Activated CD4-positive, alpha-beta T cell treated with anti-CD3 and anti-CD28 coated beads for 24 hours (primary cell): Measurements from ENCODE around the gene AMY1B.
"Not testable (repeated sequence)": the region's sequence is repeated elsewhere in the genome, so short reads cannot be mapped to it uniquely, and the experiment has no call there.

Experiments
- DNase-seq, 2 donors: peaks; one replicate each; pipeline ENCODE4 v3.0.0-alpha.2; 2020; ENCODE audit warnings: low read depth in 2 of 2

The AMY1B gene

DNA sequence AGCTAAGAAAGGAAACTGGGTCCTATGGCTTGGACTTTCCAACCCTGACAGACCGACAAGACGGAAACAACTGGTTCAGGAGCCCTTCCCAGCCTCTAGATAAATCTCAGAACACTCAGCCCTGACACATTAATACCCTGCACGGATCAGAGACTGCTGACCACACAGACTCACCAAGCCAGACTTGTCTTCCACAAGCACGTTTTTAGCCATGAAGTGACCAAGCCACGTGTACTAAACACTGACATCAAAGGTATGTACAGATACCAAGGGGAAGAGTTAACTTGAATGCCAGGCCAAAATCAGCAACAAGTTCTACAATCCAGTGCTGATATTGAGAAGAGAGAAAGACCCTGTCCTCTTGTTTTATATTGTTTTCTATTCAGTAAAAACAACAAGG lies at the start of gene AMY1B:
Gene AMY1B, minus strand, starts transcription at position 101 of the 400 bp plus-strand sequence. CDS start 571 bp downstream, outside the sequence.
- DNase-seq = not testable (repeated sequence)

DNA sequence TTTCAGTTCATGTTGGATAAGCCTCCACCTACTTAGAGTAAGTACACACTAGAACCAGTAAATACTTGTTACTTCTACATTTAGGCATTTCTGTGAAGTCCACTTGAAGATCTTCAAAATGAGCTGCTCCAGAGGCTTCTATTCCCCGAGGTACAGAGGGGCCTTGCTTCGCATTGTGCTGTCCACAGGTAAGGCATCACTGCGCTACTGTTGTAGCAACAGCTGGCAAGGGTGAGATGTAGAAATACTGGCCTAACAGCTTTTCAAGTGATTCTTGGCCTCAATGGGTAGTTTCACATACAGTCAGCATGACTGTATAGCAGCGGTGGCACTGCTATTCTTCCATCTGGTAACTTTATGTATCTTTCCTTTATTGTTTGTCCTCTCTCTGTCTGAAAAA lies 49.0 kb upstream of the AMY1B start:
- not testable (repeated sequence) for DNase-seq

DNA sequence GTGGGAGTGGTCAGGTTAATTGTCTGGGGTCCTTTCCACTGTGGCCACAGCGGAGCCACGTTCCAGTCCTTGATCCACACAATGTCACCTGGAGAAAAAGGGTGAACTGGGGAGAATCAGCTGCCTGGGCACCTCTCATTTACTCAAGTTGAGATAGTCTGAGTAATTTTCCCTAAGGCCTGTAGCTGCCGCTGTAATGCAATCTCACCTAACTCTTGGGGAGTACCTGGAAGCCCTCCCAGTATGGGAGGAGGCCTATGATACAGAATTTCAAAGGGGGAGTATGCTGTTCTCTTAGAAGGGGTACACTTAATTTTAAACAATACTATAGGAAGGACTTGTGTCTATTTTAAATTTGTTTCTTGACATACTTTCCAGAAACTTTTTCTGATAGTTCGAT lies 48.4 kb upstream of the AMY1B start:
- not testable (repeated sequence) for DNase-seq

DNA sequence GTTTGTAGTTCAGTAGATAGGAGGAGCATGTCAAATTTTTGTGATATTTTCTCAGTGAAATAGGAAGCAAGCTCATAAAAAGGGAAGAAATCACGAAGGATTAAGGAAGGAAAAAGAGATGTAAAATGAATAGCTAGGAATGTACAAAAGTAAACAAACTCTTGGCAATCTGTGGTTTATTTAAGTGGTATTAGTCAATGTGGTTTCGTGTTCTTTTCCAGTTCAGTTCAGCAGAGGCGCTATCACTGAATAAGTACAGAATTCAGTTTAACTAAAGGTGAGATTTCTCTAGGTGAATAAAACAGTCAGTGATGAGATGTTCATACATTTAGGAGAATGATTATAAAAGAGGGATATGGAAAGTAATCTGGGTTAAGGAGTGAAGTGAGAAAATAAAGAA lies 42.0 kb upstream of the AMY1B start:
- DNase-seq = not testable (repeated sequence)

DNA sequence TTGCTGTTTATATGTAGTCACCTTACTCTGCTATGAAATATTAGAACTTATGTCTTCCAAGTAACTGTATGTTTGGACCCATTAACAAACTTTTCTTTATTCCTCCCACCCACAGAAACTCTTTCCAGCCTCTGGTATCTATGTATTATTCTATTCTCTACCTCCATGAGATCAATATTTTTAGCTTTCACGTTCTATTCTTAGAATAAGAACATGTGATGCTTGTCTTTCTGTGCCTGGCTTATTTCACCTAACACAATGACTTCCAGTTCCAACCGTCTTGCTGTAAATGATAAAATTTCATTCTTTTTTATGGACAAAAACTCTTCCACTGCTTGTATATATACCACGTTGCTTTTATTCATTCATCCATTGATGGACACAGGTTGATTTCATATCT lies 39.3 kb upstream of the AMY1B start:
- not testable (repeated sequence) for DNase-seq

DNA sequence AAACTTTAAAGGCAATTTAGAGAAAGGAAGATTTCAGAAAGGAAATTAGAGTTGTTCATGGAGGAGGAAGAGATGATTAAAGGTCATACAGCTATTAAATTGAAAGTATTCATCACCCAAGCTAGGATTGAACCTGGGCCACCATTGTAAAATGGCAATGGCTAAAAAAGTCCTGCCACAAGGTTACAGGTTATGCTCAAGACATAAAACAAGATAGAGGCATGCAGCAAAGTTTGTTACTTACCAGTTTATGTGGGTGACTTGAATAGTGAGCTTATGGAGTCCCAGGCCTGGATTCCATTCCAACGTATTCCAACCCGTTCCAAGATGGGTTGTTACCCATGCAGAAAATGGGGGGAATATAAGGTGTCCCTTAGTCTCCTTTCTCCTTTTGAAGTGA lies 25.5 kb upstream of the AMY1B start:
- DNase-seq = not testable (repeated sequence)

DNA sequence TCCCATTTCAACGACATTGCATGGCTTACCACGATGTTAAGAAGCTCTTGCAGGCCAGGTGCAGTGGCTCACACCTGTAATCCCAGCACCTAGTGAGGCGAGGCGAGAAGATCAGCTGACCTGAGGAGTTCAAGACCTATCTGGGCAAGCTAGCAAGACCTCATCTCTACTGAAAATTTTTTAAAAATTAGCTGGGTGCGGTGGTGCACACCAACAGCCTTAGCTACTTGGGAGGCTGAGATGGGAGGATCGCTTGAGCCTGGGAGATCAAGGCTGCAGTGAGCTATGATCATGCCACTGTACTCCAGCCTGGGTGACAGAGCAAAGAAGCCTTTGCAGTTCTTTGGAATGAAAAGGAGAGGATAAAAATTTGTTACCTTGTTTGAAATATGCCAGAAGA lies 21.4 kb upstream of the AMY1B start:
- DNase-seq = not testable (repeated sequence)

DNA sequence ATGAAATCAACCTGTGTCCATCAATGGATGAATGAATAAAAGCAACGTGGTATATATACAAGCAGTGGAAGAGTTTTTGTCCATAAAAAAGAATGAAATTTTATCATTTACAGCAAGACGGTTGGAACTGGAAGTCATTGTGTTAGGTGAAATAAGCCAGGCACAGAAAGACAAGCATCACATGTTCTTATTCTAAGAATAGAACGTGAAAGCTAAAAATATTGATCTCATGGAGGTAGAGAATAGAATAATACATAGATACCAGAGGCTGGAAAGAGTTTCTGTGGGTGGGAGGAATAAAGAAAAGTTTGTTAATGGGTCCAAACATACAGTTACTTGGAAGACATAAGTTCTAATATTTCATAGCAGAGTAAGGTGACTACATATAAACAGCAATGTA lies 14.4 kb upstream of the AMY1B start:
- not testable (repeated sequence) for DNase-seq

DNA sequence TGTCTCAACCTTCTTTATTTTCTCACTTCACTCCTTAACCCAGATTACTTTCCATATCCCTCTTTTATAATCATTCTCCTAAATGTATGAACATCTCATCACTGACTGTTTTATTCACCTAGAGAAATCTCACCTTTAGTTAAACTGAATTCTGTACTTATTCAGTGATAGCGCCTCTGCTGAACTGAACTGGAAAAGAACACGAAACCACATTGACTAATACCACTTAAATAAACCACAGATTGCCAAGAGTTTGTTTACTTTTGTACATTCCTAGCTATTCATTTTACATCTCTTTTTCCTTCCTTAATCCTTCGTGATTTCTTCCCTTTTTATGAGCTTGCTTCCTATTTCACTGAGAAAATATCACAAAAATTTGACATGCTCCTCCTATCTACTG lies 11.7 kb upstream of the AMY1B start:
- DNase-seq = not testable (repeated sequence)

DNA sequence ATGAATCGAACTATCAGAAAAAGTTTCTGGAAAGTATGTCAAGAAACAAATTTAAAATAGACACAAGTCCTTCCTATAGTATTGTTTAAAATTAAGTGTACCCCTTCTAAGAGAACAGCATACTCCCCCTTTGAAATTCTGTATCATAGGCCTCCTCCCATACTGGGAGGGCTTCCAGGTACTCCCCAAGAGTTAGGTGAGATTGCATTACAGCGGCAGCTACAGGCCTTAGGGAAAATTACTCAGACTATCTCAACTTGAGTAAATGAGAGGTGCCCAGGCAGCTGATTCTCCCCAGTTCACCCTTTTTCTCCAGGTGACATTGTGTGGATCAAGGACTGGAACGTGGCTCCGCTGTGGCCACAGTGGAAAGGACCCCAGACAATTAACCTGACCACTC lies 5.2 kb upstream of the AMY1B start:
- DNase-seq = not testable (repeated sequence)

DNA sequence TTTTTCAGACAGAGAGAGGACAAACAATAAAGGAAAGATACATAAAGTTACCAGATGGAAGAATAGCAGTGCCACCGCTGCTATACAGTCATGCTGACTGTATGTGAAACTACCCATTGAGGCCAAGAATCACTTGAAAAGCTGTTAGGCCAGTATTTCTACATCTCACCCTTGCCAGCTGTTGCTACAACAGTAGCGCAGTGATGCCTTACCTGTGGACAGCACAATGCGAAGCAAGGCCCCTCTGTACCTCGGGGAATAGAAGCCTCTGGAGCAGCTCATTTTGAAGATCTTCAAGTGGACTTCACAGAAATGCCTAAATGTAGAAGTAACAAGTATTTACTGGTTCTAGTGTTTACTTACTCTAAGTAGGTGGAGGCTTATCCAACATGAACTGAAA lies 4.7 kb upstream of the AMY1B start:
- not testable (repeated sequence) for DNase-seq

DNA sequence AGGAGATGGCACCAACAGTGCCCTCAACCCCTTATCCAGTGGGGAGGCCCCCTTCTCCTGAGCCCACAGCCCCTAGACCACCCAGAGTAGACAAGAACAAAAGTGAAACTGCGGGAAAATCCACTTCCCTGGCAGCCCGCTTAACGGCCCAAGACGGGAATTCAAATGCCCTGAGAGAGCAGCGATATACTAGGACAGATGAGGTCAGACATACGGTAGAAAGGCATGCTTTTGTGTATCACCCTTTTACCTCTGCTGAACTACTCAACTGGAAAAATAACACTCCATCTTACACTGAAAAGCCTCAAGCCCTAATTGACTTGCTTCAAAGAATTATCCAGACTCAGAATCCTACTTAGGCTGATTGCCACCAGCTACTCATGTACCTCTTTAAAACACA lies 1.4 kb upstream of the AMY1B start:
- not testable (repeated sequence) for DNase-seq

DNA sequence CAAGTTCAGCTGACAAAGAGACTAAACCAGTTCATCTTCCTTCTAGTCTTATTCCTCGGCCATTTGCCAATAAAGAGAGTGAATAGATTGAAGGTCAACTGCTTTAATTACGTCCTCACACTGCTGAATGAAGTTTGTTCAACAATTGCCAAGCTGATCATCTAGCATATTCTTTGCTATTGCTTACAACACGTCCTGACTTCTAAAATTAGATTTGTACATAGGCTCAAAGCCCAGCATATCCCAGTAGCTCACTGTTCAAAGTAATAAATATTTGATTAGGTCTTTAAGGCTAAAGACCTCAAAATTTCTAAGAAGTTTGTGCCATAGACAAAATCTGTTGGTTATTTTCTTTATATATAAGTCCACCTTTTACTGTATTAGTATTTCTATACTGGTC lies 19.7 kb downstream of the AMY1B start:
- DNase-seq = not testable (repeated sequence)

DNA sequence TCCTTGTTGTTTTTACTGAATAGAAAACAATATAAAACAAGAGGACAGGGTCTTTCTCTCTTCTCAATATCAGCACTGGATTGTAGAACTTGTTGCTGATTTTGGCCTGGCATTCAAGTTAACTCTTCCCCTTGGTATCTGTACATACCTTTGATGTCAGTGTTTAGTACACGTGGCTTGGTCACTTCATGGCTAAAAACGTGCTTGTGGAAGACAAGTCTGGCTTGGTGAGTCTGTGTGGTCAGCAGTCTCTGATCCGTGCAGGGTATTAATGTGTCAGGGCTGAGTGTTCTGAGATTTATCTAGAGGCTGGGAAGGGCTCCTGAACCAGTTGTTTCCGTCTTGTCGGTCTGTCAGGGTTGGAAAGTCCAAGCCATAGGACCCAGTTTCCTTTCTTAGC lies 40.5 kb downstream of the AMY1B start, which contains the start of gene AMY1A:
Gene AMY1A, plus strand, starts transcription at position 301 of the 400 bp plus-strand sequence. CDS start 571 bp downstream, outside the sequence.
- not testable (repeated sequence) for DNase-seq

DNA sequence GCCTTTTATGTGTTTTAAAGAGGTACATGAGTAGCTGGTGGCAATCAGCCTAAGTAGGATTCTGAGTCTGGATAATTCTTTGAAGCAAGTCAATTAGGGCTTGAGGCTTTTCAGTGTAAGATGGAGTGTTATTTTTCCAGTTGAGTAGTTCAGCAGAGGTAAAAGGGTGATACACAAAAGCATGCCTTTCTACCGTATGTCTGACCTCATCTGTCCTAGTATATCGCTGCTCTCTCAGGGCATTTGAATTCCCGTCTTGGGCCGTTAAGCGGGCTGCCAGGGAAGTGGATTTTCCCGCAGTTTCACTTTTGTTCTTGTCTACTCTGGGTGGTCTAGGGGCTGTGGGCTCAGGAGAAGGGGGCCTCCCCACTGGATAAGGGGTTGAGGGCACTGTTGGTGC lies 41.9 kb downstream of the AMY1B start:
- DNase-seq = not testable (repeated sequence)

DNA sequence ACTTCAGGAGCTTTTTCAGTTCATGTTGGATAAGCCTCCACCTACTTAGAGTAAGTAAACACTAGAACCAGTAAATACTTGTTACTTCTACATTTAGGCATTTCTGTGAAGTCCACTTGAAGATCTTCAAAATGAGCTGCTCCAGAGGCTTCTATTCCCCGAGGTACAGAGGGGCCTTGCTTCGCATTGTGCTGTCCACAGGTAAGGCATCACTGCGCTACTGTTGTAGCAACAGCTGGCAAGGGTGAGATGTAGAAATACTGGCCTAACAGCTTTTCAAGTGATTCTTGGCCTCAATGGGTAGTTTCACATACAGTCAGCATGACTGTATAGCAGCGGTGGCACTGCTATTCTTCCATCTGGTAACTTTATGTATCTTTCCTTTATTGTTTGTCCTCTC lies 45.1 kb downstream of the AMY1B start:
- DNase-seq = not testable (repeated sequence)

DNA sequence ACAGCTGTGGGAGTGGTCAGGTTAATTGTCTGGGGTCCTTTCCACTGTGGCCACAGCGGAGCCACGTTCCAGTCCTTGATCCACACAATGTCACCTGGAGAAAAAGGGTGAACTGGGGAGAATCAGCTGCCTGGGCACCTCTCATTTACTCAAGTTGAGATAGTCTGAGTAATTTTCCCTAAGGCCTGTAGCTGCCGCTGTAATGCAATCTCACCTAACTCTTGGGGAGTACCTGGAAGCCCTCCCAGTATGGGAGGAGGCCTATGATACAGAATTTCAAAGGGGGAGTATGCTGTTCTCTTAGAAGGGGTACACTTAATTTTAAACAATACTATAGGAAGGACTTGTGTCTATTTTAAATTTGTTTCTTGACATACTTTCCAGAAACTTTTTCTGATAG lies 45.7 kb downstream of the AMY1B start:
- not testable (repeated sequence) for DNase-seq

DNA sequence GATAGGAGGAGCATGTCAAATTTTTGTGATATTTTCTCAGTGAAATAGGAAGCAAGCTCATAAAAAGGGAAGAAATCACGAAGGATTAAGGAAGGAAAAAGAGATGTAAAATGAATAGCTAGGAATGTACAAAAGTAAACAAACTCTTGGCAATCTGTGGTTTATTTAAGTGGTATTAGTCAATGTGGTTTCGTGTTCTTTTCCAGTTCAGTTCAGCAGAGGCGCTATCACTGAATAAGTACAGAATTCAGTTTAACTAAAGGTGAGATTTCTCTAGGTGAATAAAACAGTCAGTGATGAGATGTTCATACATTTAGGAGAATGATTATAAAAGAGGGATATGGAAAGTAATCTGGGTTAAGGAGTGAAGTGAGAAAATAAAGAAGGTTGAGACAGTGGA lies 52.1 kb downstream of the AMY1B start:
- DNase-seq = not testable (repeated sequence)

DNA sequence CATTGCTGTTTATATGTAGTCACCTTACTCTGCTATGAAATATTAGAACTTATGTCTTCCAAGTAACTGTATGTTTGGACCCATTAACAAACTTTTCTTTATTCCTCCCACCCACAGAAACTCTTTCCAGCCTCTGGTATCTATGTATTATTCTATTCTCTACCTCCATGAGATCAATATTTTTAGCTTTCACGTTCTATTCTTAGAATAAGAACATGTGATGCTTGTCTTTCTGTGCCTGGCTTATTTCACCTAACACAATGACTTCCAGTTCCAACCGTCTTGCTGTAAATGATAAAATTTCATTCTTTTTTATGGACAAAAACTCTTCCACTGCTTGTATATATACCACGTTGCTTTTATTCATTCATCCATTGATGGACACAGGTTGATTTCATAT lies 54.8 kb downstream of the AMY1B start:
- not testable (repeated sequence) for DNase-seq
